ENCODE measurements around the gene TREML1.

- TF ChIP-seq CTCF (IDR thresholded peaks at IDR 0.05; ENCODE audit: control extremely low read depth in 1 of 3, insufficient read depth in 1 of 3, low read depth in 1 of 3, low read length in 3 of 3), result no peak
- TF ChIP-seq ZNF274 (IDR thresholded peaks at IDR 0.05; ENCODE audit: borderline replicate concordance, extremely low read depth, low read length), result no peak
- TF ChIP-seq MAX (IDR thresholded peaks at IDR 0.05), result no peak
- TF ChIP-seq POLR2A (IDR thresholded peaks at IDR 0.05; ENCODE audit: control extremely low read depth in 1 of 2, low read depth in 2 of 2, low read length in 2 of 2), result no peak
- TF ChIP-seq TEAD4 (IDR thresholded peaks at IDR 0.05; ENCODE audit: low read depth, low read length), result no peak
- TF ChIP-seq RAD21 (IDR thresholded peaks at IDR 0.05 in 1 of 2, conservative IDR thresholded peaks at IDR 0.05 in 1 of 2; ENCODE audit: low read depth in 2 of 2, low read length in 2 of 2), result no peak
Measured at GRCh38 chr6:41175084-41175483, 20.9 kb upstream of the TREML1 start.
